Kidney (tissue), 14 donors: ENCODE results near the gene MDFI. TPM values are rescaled to one million over a fixed set of nuclear protein-coding genes. Genes with fewer than 3 reads are reported as not detected.

ENCODE experiments used
- DNase-seq, 5 donors: peaks; one replicate each; pipeline ENCODE4 v3.0.0-alpha.2; 2013 to 2020
- FAIRE-seq: peaks from 2 replicates; lab custom pipeline; 2012; peaks lifted over from hg19 to GRCh38; lab: Jason Lieb, UNC
- H3K27ac ChIP-seq, 2 donors: one replicate each; pipeline ENCODE4 v1.7.0; 2013; ENCODE audit warnings: low read depth in 2 of 2, low read length in 2 of 2, inconsistent platforms in 1 of 2
- H3K27me3 ChIP-seq: one replicate; pipeline ENCODE4 v1.7.1; 2013; ENCODE audit warnings: low read length, inconsistent platforms; ENCODE audit not compliant: control insufficient read depth, insufficient read depth
- H3K36me3 ChIP-seq, 3 donors: one replicate each; pipeline versions ENCODE4 v1.7.0 to v1.7.1; 2013; ENCODE audit warnings: low read length in 3 of 3, control low read depth in 1 of 3, inconsistent platforms in 1 of 3; ENCODE audit not compliant: insufficient read depth in 3 of 3, control insufficient read depth in 2 of 3
- H3K4me1 ChIP-seq, 3 donors: one replicate each; pipeline versions ENCODE4 v1.7.0 to v1.7.1; 2013; ENCODE audit warnings: low read length in 3 of 3, inconsistent platforms in 1 of 3, low read depth in 1 of 3; ENCODE audit not compliant: control insufficient read depth in 2 of 3, insufficient read depth in 2 of 3
- H3K4me3 ChIP-seq, 3 donors: one replicate each; pipeline versions ENCODE4 v1.7.0 to v1.8.1; 2013; ENCODE audit warnings: low read length in 3 of 3, control low read depth in 1 of 3, inconsistent platforms in 1 of 3
- H3K9ac ChIP-seq, 3 donors: one replicate each; pipeline versions ENCODE4 v1.7.0 to v1.7.1; 2013; ENCODE audit warnings: low read length in 3 of 3, control low read depth in 1 of 3, inconsistent platforms in 1 of 3
- H3K9me3 ChIP-seq, 3 donors: one replicate each; pipeline versions ENCODE4 v1.7.0 to v1.7.1; 2013; ENCODE audit warnings: low read length in 3 of 3, control low read depth in 1 of 3, inconsistent platforms in 1 of 3; ENCODE audit not compliant: control insufficient read depth in 2 of 3, insufficient read depth in 1 of 3
- CTCF ChIP-seq: IDR thresholded peaks from 3 replicates; pipeline ENCODE4 v1.5.1; 2012; ENCODE audit warnings: mild to moderate bottlenecking, moderate library complexity, borderline replicate concordance; ENCODE audit not compliant: insufficient read depth; ENCODE audit errors: extremely low read depth
- intact Hi-C: fragments of 100-400 bp; cut with DNase I; formaldehyde crosslinking; loops from one replicate; pipeline ENCODE4 v1.11.1; 2022
- polyA plus RNA-seq: library from polyadenylated mRNA; stranded (reverse); fragments of 350-450 nt; fragmentation: Illumina TruSeq; extraction: RNeasy Lipid Tissue Mini Kit (QIAGEN cat#74804); gene quantifications from one replicate; pipeline ENCODE4 v1.2.3, GENCODE V29; 2014; ENCODE audit warnings: low read depth, low replicate concordance; ENCODE audit not compliant: insufficient read depth
- total RNA-seq: library from RNA; stranded (reverse); fragmentation: NEBNext Ultra II Directional; extraction: Animal tissue kit (Norgen Biotek cat#: 25700); gene quantifications from one replicate; pipeline ENCODE4 v1.2.1, GENCODE V29; 2021
- donor health status: control.
- donor health status: control.
- donor health status: control.
- donor health status: control.
- donor health status: control.
- donor health status: DM: yes; HTN: yes; CAD: no.
- donor health status: Normal renal cell carcinoma (clear cell type).

Gene MDFI
- total and polyA plus RNA-seq, 2 donors from 2014 or later, result 2.3 to 16.9 TPM

GRCh38 chr6:41658636-41659035 is 20.4 kb downstream of the MDFI start:
- Histone ChIP-seq H3K4me1 (no peaks in the 10 kb centered on the region), H3K36me3 (no peaks in the 10 kb centered on the region), H3K9ac (no peak overlapping the region), H3K27ac (no peak overlapping the region), H3K4me3 (no peak overlapping the region), H3K27me3 (peaks cover 3% of the 10 kb centered on the region), H3K9me3 (no peaks in the 10 kb centered on the region)
- no peak for TF ChIP-seq CTCF
- DNase-seq (peak in 3 of 5 donors; percentile 40 to 46 (median 43)), FAIRE-seq (no peak)
- intact Hi-C loops, result no loop called here

GRCh38 chr6:41659935-41660334 is 21.7 kb downstream of the MDFI start:
- no peak overlapping the region for H3K4me3 ChIP-seq
- no peak for TF ChIP-seq CTCF
- no peak for FAIRE-seq
- no peak overlapping the region for H3K27ac ChIP-seq
- peaks cover 3% of the 10 kb centered on the region for H3K27me3 ChIP-seq
- no peaks in the 10 kb centered on the region for H3K9me3 ChIP-seq
- DNase-seq, result peak in 2 of 5 donors; percentile 25 to 48
- H3K9ac ChIP-seq, result no peak overlapping the region
- intact Hi-C loops, result no loop called here
- H3K36me3 ChIP-seq, result no peaks in the 10 kb centered on the region
- no peaks in the 10 kb centered on the region for H3K4me1 ChIP-seq

- no peaks in the 10 kb centered on the region for H3K36me3 ChIP-seq
- TF ChIP-seq CTCF, result no peak
- no peaks in the 10 kb centered on the region for H3K4me1 ChIP-seq
- DNase-seq, result peak in 2 of 5 donors; percentile 18 to 24
- H3K4me3 ChIP-seq, result no peak overlapping the region
- H3K27ac ChIP-seq, result no peak overlapping the region
- no peak overlapping the region for H3K9ac ChIP-seq
- intact Hi-C loops, result no loop called here
- peaks cover 3% of the 10 kb centered on the region for H3K27me3 ChIP-seq
- no peak for FAIRE-seq
- H3K9me3 ChIP-seq, result no peaks in the 10 kb centered on the region
These were observed 25.3 kb downstream of the MDFI start for GRCh38 chr6:41663568-41663967.

DNA sequence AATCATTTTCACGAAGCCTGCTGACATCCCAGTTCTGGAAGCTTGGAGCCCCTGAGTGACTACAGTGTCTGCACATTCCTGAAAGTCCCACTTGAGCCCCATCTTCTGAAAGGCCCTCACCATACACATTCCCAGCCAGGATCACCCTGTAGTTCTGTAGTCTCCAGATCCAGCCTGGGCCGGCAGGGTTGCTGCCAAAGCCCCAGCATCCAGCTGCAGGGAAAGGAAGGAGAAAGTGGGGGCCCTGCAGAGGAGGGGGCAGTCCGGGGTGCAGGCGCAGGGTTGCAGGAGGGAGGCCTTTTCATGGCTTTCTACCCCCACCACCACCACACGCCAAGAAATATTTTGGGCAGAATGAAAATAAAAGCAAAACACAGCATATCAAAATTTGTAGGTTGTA is 26.0 kb downstream of the MDFI start:
- no peak overlapping the region for H3K9ac ChIP-seq
- DNase-seq, result peak in 2 of 5 donors; percentile 23 to 40
- no peak for TF ChIP-seq CTCF
- H3K27me3 ChIP-seq, result no peaks in the 10 kb centered on the region
- no peak for FAIRE-seq
- H3K4me3 ChIP-seq, result no peak overlapping the region
- H3K27ac ChIP-seq, result no peak overlapping the region
- no peaks in the 10 kb centered on the region for H3K9me3 ChIP-seq
- no peaks in the 10 kb centered on the region for H3K36me3 ChIP-seq
- intact Hi-C loops, result no loop called here
- H3K4me1 ChIP-seq, result no peaks in the 10 kb centered on the region
